22Rv1 (cell line): ENCODE results near the gene FNBP1.

Experiments
- ZFX ChIP-seq: fragments of 450-650 bp; IDR thresholded peaks from 2 replicates; pipeline ENCODE4 v1.6.1; 2017; ENCODE audit warnings: antibody characterized with exemption, borderline replicate concordance
- TF ChIP-seq, protein P1 (sequence below): fragments of 450-650 bp; IDR thresholded peaks from 2 replicates; pipeline ENCODE4 v1.5.1; 2017; ENCODE audit warnings: mild to moderate bottlenecking

DNA sequence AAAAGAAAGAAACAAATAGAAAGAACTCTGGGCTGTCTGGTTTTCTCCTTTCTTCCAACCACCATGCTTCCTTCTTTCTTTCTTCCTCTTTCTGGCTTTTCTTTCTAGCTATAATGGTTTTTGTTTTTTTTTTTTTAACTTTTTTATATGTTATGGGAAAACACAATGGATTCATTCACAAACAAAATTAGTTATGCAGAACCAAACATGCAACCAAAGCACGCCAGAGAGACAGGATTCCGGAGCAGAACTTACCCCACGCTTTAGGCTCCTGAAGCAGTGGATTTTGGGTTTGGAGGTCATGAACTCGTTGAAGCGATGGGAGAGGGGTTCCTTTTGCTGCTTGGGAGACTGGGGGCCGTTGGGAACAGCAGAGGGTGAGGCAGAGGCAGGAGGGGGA, 119.4 kb downstream of the FNBP1 start:
- TF ChIP-seq, protein P1, sequence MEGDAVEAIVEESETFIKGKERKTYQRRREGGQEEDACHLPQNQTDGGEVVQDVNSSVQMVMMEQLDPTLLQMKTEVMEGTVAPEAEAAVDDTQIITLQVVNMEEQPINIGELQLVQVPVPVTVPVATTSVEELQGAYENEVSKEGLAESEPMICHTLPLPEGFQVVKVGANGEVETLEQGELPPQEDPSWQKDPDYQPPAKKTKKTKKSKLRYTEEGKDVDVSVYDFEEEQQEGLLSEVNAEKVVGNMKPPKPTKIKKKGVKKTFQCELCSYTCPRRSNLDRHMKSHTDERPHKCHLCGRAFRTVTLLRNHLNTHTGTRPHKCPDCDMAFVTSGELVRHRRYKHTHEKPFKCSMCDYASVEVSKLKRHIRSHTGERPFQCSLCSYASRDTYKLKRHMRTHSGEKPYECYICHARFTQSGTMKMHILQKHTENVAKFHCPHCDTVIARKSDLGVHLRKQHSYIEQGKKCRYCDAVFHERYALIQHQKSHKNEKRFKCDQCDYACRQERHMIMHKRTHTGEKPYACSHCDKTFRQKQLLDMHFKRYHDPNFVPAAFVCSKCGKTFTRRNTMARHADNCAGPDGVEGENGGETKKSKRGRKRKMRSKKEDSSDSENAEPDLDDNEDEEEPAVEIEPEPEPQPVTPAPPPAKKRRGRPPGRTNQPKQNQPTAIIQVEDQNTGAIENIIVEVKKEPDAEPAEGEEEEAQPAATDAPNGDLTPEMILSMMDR, result no peak
- no peak for TF ChIP-seq ZFX
